NCI-H748 treated with DMSO at 0.1 percent for 48 hours (cell line): ENCODE data around the gene COQ4.

Experiments used
- DNase-seq: peaks from one replicate; lab custom pipeline; 2025; lab: John Stamatoyannopoulos, UW

Gene COQ4

DNA sequence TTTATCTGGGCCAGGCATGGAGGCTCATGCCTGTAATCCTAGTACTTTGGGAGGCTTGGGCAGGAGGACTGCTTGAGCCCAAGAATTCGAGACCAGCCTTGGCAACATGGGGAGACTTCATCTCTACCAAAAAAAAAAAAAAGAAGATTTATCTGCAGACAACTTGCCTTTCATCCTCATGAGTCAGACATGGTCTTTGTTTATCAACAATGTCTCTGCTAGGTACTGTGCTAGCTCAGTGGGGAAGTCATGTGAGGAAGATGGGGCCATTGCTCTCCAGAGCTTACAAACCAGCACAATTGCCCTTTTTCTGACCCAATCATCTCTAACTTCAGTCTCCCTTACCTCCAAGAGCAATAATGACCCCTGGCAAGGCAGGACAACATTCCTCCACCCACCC lies 50.1 kb downstream of the COQ4 start:
- DNase-seq, result no peak

DNA sequence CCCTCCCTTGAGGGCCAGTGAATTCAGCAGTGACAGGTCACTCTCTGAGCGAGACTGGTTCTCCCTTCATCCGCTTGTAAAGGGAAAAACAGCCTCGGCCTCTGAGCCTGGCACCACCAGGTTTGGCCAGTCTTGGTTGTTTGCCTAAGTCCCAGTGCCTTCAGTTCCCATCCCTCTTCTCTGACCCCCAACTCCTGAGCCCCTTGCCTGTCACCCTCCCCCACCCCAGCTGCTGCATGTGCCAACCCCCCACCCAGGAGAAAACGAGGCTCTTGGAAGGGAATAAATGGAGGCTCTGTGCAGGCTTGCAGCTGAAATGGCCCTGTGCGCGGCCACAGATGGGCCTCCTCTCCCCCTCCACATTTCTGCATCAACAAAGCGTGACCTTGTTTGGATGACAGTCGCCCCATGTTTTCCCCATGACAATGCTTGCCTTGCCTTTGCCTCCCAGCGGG lies 51.6 kb downstream of the COQ4 start:
- DNase-seq, result no peak

DNA sequence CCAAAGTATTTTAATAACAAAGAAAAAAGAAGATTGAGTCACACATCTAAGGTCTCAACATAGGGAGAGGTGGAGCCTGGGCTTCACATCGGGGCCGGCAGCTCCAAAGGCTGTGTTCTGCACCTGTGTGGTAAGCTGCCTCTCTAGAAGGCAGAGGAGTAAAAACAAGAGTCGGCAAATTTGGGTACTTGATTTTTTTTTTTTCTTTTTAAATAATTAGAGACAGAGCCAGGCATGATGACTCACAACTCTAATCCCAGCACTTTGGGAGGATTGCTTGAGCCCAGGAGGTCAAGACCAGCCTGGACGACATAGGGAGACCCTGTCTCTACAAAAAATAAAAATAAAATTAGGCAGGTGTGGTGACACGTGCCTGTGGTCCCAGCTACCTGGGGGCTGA lies 53.2 kb downstream of the COQ4 start:
- DNase-seq, result no peak

DNA sequence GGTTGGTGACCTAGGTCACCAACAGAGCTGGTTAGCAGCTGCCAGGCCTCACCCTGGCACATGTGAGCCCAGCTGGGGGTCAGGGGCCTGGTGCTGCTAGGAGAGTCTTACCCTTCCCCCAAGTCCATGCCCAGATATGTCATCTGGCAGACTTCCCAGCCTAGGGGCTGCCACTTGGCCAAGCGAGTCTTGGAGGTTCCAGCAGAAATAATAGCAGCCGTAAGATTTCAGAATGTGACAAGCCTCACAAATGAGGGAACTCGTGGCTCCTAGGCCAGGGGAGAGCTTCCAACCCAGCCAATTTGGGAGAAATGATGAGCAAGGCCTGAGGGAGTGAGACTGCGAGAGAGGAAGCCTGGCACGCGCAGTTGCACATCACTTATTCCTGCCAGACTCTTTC lies 59.6 kb downstream of the COQ4 start:
- DNase-seq, result no peak

DNA sequence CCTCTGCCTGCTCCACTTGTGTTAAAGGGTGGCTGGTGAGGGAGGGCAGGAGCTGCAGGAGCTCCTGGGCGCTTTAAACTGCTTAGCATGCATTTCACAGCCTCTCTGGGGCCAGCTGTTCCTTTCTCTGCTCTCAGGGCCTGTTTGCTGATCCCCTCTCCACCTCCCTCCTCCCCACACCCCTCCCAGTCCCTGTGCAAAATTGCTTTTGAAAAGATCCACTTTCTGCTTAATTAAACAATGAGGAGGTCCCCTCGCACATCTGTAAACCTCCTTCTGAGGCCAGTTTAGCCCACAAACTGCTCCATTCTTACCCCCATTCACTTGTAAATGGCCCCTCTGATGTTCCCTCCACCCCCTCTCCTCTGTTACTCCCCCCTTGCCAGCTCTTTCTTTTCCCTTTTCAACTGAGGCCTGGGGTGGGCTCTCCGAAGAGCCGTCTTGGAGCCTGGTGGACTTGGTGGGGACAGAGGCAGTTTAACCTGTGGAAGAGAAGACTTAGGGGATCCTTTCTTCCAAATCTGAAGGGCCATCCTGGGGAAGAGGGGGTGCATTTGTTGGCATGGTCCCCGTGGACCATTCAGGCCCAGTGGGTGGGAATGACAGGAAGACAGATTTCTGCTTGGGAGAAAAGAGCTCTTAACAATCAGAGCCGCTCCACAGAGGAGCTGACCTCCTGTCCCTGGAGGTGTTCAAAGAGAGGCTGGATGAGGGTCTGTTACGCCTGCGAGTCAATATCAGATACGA lies 60.5 kb downstream of the COQ4 start:
- no peak for DNase-seq
